GM12878 (cell line): ENCODE data around the gene ATP8A1. TPM values are rescaled to one million over a fixed set of nuclear protein-coding genes. Genes with fewer than 3 reads are reported as not detected.

Source experiments
- ATAC-seq: fragments of 200-7000 bp; cut with Tn5 transposase; 3 replicates; pipeline ENCODE4 v1.9.1; 2020; ENCODE audit warnings: mild to moderate bottlenecking, moderate library complexity
- BruUV-seq: library from RNA; stranded (reverse); fragments of 400-500 nt; replicated peaks from 2 replicates; lab custom pipeline; 2021; lab: Mats Ljungman, UMichigan
- CTCF ChIA-PET: fragments of 300-600 bp; sonication (Branson Sonifier 250); formaldehyde crosslinking; extraction: SDS; loops from one replicate; lab custom pipeline; 2021; ENCODE audit warnings: inconsistent platforms; lab: Yijun Ruan, JAX
- POLR2A ChIA-PET: fragments of 350-600 bp; formaldehyde crosslinking; extraction: SDS; loops from one replicate; lab custom pipeline; 2021; ENCODE audit warnings: inconsistent platforms; lab: Charles Lee
- RAD21 ChIA-PET: fragments of 300-600 bp; sonication (Branson Sonifier 250); formaldehyde crosslinking; loops from one replicate; lab custom pipeline; 2023; ENCODE audit warnings: antibody characterized with exemption; ENCODE audit not compliant: unreplicated experiment; lab: Charles Lee
- SMC1A ChIA-PET: fragments of 300-600 bp; sonication (Branson Sonifier 250); formaldehyde crosslinking; loops from one replicate; lab custom pipeline; 2023; ENCODE audit not compliant: unreplicated experiment, uncharacterized antibody; lab: Charles Lee
- DNase-seq: peaks from one replicate; pipeline ENCODE4 v3.0.0-alpha.2; 2011; ENCODE audit warnings: low read depth, low spot score
- FAIRE-seq: peaks from 3 replicates; lab custom pipeline; 2011; peaks lifted over from hg19 to GRCh38; lab: Jason Lieb, UNC
- H2AFZ ChIP-seq: 2 replicates; pipeline ENCODE4 v1.6.0; 2011; ENCODE audit warnings: low read depth, low read length, control low read depth; ENCODE audit not compliant: control insufficient read depth
- H3K27ac ChIP-seq: 2 replicates; pipeline ENCODE4 v1.5.1; 2011; ENCODE audit warnings: control low read depth; ENCODE audit not compliant: control insufficient read depth, insufficient read depth
- H3K27me3 ChIP-seq, 2 experiments: replicated peaks in 1 of 2; 2 replicates each; pipeline versions ENCODE4 v1.6.0 to v1.6.1; 2011; ENCODE audit warnings: low read length in 1 of 2; ENCODE audit not compliant: control insufficient read depth in 2 of 2, insufficient read depth in 2 of 2
- H3K36me3 ChIP-seq, 2 experiments: 2 replicates each; pipeline ENCODE4 v1.5.1; 2011; ENCODE audit warnings: low read length in 1 of 2; ENCODE audit not compliant: control insufficient read depth in 2 of 2, insufficient read depth in 2 of 2
- H3K4me1 ChIP-seq: 2 replicates; pipeline ENCODE4 v1.6.1; 2011; ENCODE audit warnings: mild to moderate bottlenecking, low read length, moderate library complexity, mixed read lengths; ENCODE audit not compliant: control insufficient read depth, insufficient read depth
- H3K4me2 ChIP-seq: 2 replicates; pipeline ENCODE4 v1.6.0; 2011; ENCODE audit warnings: control low read depth; ENCODE audit not compliant: control insufficient read depth, insufficient read depth
- H3K4me3 ChIP-seq: fragments of 200-600 bp; sonication (generic); 2 replicates; pipeline ENCODE4 v1.5.1; 2016
- H3K79me2 ChIP-seq: 2 replicates; pipeline ENCODE4 v1.6.0; 2011; ENCODE audit warnings: low read length; ENCODE audit not compliant: control insufficient read depth, insufficient read depth
- H3K9ac ChIP-seq: 2 replicates; pipeline ENCODE4 v1.8.0; 2011; ENCODE audit warnings: low read length, control low read depth, mixed read lengths; ENCODE audit not compliant: control insufficient read depth, insufficient read depth
- H3K9me3 ChIP-seq: replicated peaks from 3 replicates; pipeline ENCODE4 v1.5.1; 2011; ENCODE audit warnings: mild to moderate bottlenecking, low read length; ENCODE audit not compliant: control insufficient read depth, insufficient read depth
- H4K20me1 ChIP-seq: 2 replicates; pipeline ENCODE4 v1.6.0; 2011; ENCODE audit not compliant: control insufficient read depth, insufficient read depth
- BACH1 ChIP-seq: fragments of 450-650 bp; IDR thresholded peaks from 2 replicates; pipeline ENCODE4 v1.6.1; 2017; ENCODE audit warnings: mild to moderate bottlenecking, borderline replicate concordance
- BMI1 ChIP-seq: fragments of 450-650 bp; IDR thresholded peaks from 2 replicates; pipeline ENCODE4 v1.6.1; 2016; ENCODE audit warnings: mild to moderate bottlenecking, moderate library complexity, borderline replicate concordance
- CBX3 ChIP-seq: fragments of 200-600 bp; sonication (generic); IDR thresholded peaks from 2 replicates; pipeline ENCODE4 v1.6.1; 2016; ENCODE audit warnings: low read depth, borderline replicate concordance
- EGR1 ChIP-seq, 2 experiments: IDR thresholded peaks; 1 replicate in 1 of 2; 2 replicates in 1 of 2; pipeline ENCODE4 v1.6.1; 2011 to 2012; ENCODE audit warnings: low read depth in 2 of 2, low read length in 2 of 2, borderline replicate concordance in 1 of 2, mild to moderate bottlenecking in 1 of 2, moderate library complexity in 1 of 2
- JUND ChIP-seq: IDR thresholded peaks from 2 replicates; pipeline ENCODE4 v1.6.1; 2012; ENCODE audit warnings: low read depth, mild to moderate bottlenecking, low read length, improper control_type of control experiment, moderate library complexity
- SIN3A ChIP-seq: IDR thresholded peaks from 2 replicates; pipeline ENCODE4 v1.6.1; 2012; ENCODE audit warnings: low read depth, low read length, improper control_type of control experiment
- SIX5 ChIP-seq: IDR thresholded peaks from 2 replicates; pipeline ENCODE4 v1.6.1; 2011; ENCODE audit warnings: mild to moderate bottlenecking, low read depth, low read length, moderate library complexity; ENCODE audit not compliant: severe bottlenecking
- SREBF2 ChIP-seq: IDR thresholded peaks from 2 replicates; pipeline ENCODE4 v1.6.1; 2012; ENCODE audit warnings: mild to moderate bottlenecking, low read length
- SRF ChIP-seq, 2 experiments: IDR thresholded peaks; 2 replicates each; pipeline ENCODE4 v1.6.1; 2011; ENCODE audit warnings: low read depth in 2 of 2, low read length in 2 of 2, mild to moderate bottlenecking in 1 of 2, moderate library complexity in 1 of 2
- TARDBP ChIP-seq: IDR thresholded peaks from 2 replicates; pipeline ENCODE4 v1.6.1; 2016; ENCODE audit warnings: borderline replicate concordance
- ZBTB33 ChIP-seq: fragments of 450-650 bp; IDR thresholded peaks from 2 replicates; pipeline ENCODE4 v1.6.1; 2017; ENCODE audit warnings: mild to moderate bottlenecking
- ZNF622 ChIP-seq: fragments of 450-650 bp; IDR thresholded peaks from 2 replicates; pipeline ENCODE4 v1.6.1; 2017; ENCODE audit warnings: mild to moderate bottlenecking, inconsistent platforms
- WGBS: methylation state at CpG from one replicate; pipeline ENCODE4 v1.1.6; 2016; ENCODE audit warnings: low lambda C conversion rate; ENCODE audit not compliant: insufficient replicate concordance, insufficient coverage; ENCODE audit errors: missing lambda C conversion rate; 5-methylcytosine and 5-hydroxymethylcytosine counted together
- in situ Hi-C: fragments of 300-500 bp; cut with MboI; formaldehyde crosslinking; loops from 9 replicates; pipeline ENCODE4 v1.14.3; 2018; ENCODE audit warnings: mixed read lengths
- intact Hi-C: fragments of 100-400 bp; cut with micrococcal nuclease; formaldehyde crosslinking; loops from one replicate; pipeline ENCODE4 v1.14.2; 2022; ENCODE audit not compliant: unreplicated experiment
- polyA plus RNA-seq, 11 experiments: library from polyadenylated mRNA; depleted of rRNA in 4 of 11; unstranded in 6 of 11; stranded (reverse) in 5 of 11; fragments of >200 nt; fragmentation: Nextera tagmentation in 4 of 11; fragmentation: Illumina TruSeq in 1 of 11; extraction: Ambion mirVana in 4 of 11; extraction: Trizol in 1 of 11; gene quantifications; 1 replicate in 1 of 11; 2 replicates in 10 of 11; pipeline versions ENCODE4 v1.2.1 to v1.2.3, GENCODE V29; 2011 to 2016; ENCODE audit warnings: inconsistent platforms in 2 of 11, missing spikeins in 2 of 11, low read depth in 1 of 11
- total RNA-seq, 4 experiments: library from RNA; depleted of rRNA in 3 of 4; stranded (reverse); fragments of >200 nt in 3 of 4; fragmentation: Illumina TruSeq in 1 of 4; extraction: Trizol in 1 of 4; gene quantifications; 2 replicates each; pipeline versions ENCODE4 v1.2.1 to v1.2.3, GENCODE V29; 2013 to 2021

Gene ATP8A1
- total and polyA plus RNA-seq, 10 of the 15 experiments (the other 5 are each of a cell fraction or from before 2014, with no cell fraction given): 9.0 to 116 (median 37.3) TPM

- DNase-seq (no peak), ATAC-seq (no peak), FAIRE-seq (no peak)
- Histone ChIP-seq H3K9me3 (no peaks in the 10 kb centered on the region), H3K27me3 (no peaks in the 10 kb centered on the region), H2AFZ (no peak overlapping the region), H3K4me3 (no peak overlapping the region), H3K79me2 (no peaks in the 10 kb centered on the region), H4K20me1 (no peaks in the 10 kb centered on the region), H3K4me1 (peaks cover 9% of the 10 kb centered on the region), H3K9ac (no peak overlapping the region), H3K4me2 (no peak overlapping the region), H3K36me3 (peaks cover 0 to 5% of the 10 kb centered on the region in 2 experiments; a peak in 3 of 4 replicates), H3K27ac (no peak overlapping the region)
- WGBS: 89% methylated on average over 5 of the region's 5 CpGs
- BruUV-seq: no TSS peak
- in situ Hi-C loops (loop anchor here (10.0 kb wide), 1 partner anchor 559 kb away; no protein-coding TSS in a partner anchor), intact Hi-C loops (no loop called here)
- SMC1A ChIA-PET: no interaction called here
- RAD21 ChIA-PET: interaction anchor here (1.0 kb wide), 1 partner anchor 231 kb away, joined by 3 read pairs; no protein-coding TSS in a partner anchor
- POLR2A ChIA-PET: no interaction called here
- CTCF ChIA-PET: interaction anchor here (1.0 to 1.2 kb wide), 2 partner anchors 23 to 143 kb away, joined by 3 to 6 read pairs; no protein-coding TSS in a partner anchor
- no peak for TF ChIP-seq ZBTB33
- TF ChIP-seq BMI1: no peak
- TF ChIP-seq TARDBP: no peak
- TF ChIP-seq BACH1: no peak
- no peak for TF ChIP-seq SIN3A
- no peak for TF ChIP-seq SRF (IDR thresholded peaks at IDR 0.05; ENCODE audit: low read depth in 2 of 2, low read length in 2 of 2)
- no peak for TF ChIP-seq EGR1 (IDR thresholded peaks at IDR 0.05; ENCODE audit: borderline replicate concordance in 1 of 2, low read depth in 2 of 2, low read length in 2 of 2)
- no peak for TF ChIP-seq CBX3
- no peak for TF ChIP-seq ZNF622
- no peak for TF ChIP-seq SREBF2
- TF ChIP-seq SIX5: no peak
- TF ChIP-seq JUND: no peak
These were observed 143.0 kb downstream of the ATP8A1 start for GRCh38 chr4:42513748-42514492.
